LNCAP (cell line): Measurements from ENCODE around the gene MYB.

Source experiments
- CTCF ChIP-seq: fragments of 450-650 bp; IDR thresholded peaks from 2 replicates; pipeline ENCODE4 v1.5.1; 2017; ENCODE audit warnings: mild to moderate bottlenecking

MYB gene

GRCh38 chr6:135221042-135221441 lies 39.9 kb downstream of the MYB start:
- no peak for TF ChIP-seq CTCF

- no peak for TF ChIP-seq CTCF
Observed at GRCh38 chr6:135221505-135221904, 40.4 kb downstream of the MYB start.

GRCh38 chr6:135222623-135223022 lies 41.5 kb downstream of the MYB start:
- TF ChIP-seq CTCF, result no peak

GRCh38 chr6:135224037-135224647 lies 43.0 kb downstream of the MYB start:
- TF ChIP-seq CTCF, result no peak

GRCh38 chr6:135225911-135226310 lies 44.8 kb downstream of the MYB start:
- no peak for TF ChIP-seq CTCF

GRCh38 chr6:135226537-135226936 lies 45.4 kb downstream of the MYB start:
- no peak for TF ChIP-seq CTCF

- TF ChIP-seq CTCF, result no peak
Observed at GRCh38 chr6:135227349-135227748, 46.2 kb downstream of the MYB start.

- no peak for TF ChIP-seq CTCF
Observed at GRCh38 chr6:135227758-135228157, 46.6 kb downstream of the MYB start.
